Measurements from ENCODE around the gene OPN3. TPM values are rescaled to one million over a fixed set of nuclear protein-coding genes. Genes with fewer than 3 reads are reported as not detected.

OPN3 gene
- total RNA-seq, 1 experiment from 2014 or later, result 10.0 TPM

DNA sequence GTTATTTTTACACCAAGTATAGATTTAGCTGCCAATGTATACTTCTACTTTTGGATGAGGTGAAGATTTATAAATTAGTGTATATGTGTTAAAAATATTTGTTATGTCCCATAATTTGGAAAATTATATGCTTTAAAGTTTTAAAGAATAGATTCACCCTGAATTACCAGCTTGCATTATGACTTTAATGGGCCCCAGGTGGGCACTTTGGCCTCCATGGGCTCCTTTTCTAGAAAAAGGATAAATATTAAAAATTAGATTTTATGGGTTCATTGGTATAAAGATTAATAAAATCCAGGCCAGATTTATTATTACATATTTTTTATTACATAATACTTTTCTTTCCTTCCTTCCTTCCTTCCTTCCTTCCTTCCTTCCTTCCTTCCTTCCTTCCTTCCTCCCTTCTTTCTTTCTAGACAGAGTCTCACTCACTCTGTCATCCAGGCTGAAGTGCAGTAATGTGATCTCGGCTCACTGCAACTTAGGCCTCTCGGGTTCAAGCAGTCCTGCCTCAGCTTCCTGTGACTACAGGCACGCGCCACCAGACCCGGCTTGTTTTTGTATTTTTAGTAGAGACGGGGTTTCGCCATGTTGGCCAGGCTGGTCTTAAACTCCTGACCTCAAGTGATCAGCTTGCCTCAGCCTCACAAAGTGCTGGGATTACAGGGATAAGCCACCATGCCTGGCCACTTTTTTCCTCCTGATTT, 86.1 kb downstream of the OPN3 start:
- Histone ChIP-seq H2BK15ac (ENCODE audit: low read depth, low read length) (no peak overlapping the region), H3K4me2 (ENCODE audit: insufficient read depth, insufficient read length, low read length) (no peak overlapping the region), H2AFZ (ENCODE audit: low read length) (no peak overlapping the region), H3K9me3 (ENCODE audit: control insufficient read depth, low read depth, low read length) (no peaks in the 10 kb centered on the region), H3K79me2 (ENCODE audit: insufficient read depth, low read length) (no peaks in the 10 kb centered on the region), H3T11ph (ENCODE audit: low read length) (no peak overlapping the region), H4K20me1 (ENCODE audit: control insufficient read depth, insufficient read depth, insufficient read length) (no peaks in the 10 kb centered on the region), H3K56ac (ENCODE audit: insufficient read length, low read depth, low read length) (no peak overlapping the region), H4K5ac (ENCODE audit: insufficient read length, low read depth, low read length) (no peak overlapping the region), H2BK120ac (ENCODE audit: low read depth, low read length, poor library complexity, severe bottlenecking) (no peak overlapping the region), H3K27me3 (ENCODE audit: insufficient read depth, low read length) (no peaks in the 10 kb centered on the region), H3K9ac (ENCODE audit: extremely low read depth, insufficient read length, low read length) (no peak overlapping the region), H3K4me1 (ENCODE audit: insufficient read depth, low read length) (no peaks in the 10 kb centered on the region), H3K14ac (ENCODE audit: insufficient read depth, low read length) (no peak overlapping the region), H4K8ac (replicated peaks; ENCODE audit: insufficient read length, low read depth, low read length) (no peak overlapping the region), H4K91ac (ENCODE audit: insufficient read length, low read depth, low read length) (no peak overlapping the region), H2BK12ac (ENCODE audit: insufficient read length, low read depth, low read length) (no peak overlapping the region), H2BK5ac (ENCODE audit: insufficient read length, low read length) (no peak overlapping the region), H3K79me1 (ENCODE audit: insufficient read depth, low read depth, low read length, poor library complexity, severe bottlenecking) (no peaks in the 10 kb centered on the region), H3K4ac (ENCODE audit: low read depth, low read length) (no peak overlapping the region), H2BK20ac (ENCODE audit: low read depth, low read length, poor library complexity, severe bottlenecking) (no peak overlapping the region), H3K23ac (ENCODE audit: insufficient read length, low read depth, low read length) (no peak overlapping the region), H3K23me2 (ENCODE audit: insufficient read length, low read depth, low read length, poor library complexity, severe bottlenecking) (no peaks in the 10 kb centered on the region), H3K27ac (ENCODE audit: insufficient read length, low read depth, low read length) (no peak overlapping the region), H2AK5ac (ENCODE audit: insufficient read length, low read length) (no peak overlapping the region), H3K18ac (ENCODE audit: insufficient read length, low read depth, low read length) (no peak overlapping the region)
- Mint-ChIP-seq H3K9me3 (no peaks in the 10 kb centered on the region), H3K27me3 (ENCODE audit: low read depth) (no peaks in the 10 kb centered on the region), H3K27ac (no peak overlapping the region), H3K4me3 (no peak overlapping the region), H3K4me1 (no peaks in the 10 kb centered on the region), H3K36me3 (ENCODE audit: insufficient read depth in 1 of 3, low read depth in 3 of 3) (no peaks in the 10 kb centered on the region)
- no peak for DNase-seq
- WGBS (ENCODE audit: extremely low coverage, insufficient read length, low lambda C conversion rate), result no CpG with 5 or more reads among the region's 7 CpGs
- TF ChIP-seq, protein P1, sequence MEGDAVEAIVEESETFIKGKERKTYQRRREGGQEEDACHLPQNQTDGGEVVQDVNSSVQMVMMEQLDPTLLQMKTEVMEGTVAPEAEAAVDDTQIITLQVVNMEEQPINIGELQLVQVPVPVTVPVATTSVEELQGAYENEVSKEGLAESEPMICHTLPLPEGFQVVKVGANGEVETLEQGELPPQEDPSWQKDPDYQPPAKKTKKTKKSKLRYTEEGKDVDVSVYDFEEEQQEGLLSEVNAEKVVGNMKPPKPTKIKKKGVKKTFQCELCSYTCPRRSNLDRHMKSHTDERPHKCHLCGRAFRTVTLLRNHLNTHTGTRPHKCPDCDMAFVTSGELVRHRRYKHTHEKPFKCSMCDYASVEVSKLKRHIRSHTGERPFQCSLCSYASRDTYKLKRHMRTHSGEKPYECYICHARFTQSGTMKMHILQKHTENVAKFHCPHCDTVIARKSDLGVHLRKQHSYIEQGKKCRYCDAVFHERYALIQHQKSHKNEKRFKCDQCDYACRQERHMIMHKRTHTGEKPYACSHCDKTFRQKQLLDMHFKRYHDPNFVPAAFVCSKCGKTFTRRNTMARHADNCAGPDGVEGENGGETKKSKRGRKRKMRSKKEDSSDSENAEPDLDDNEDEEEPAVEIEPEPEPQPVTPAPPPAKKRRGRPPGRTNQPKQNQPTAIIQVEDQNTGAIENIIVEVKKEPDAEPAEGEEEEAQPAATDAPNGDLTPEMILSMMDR (conservative IDR thresholded peaks at IDR 0.05), result no peak

All from H9 (cell line).